GM21723 (cell line): ENCODE measurements around the gene DPF3.
A peak's percentile ranks its signal among the peaks of the same experiment; 100 is the strongest.
"Not testable (repeated sequence)": the region's sequence is repeated elsewhere in the genome, so short reads cannot be mapped to it uniquely, and the experiment has no call there.

ENCODE experiments used
- ATAC-seq: cut with Tn5 transposase; IDR thresholded peaks from one replicate; pipeline ENCODE4 v1.9.1; 2021; ENCODE audit warnings: mild to moderate bottlenecking, moderate library complexity; ENCODE audit not compliant: unreplicated experiment

DPF3 gene

GRCh38 chr14:72881543-72881942, 12.4 kb downstream of the DPF3 start:
- ATAC-seq: no peak

- no peak for ATAC-seq
These were observed 13.1 kb downstream of the DPF3 start for GRCh38 chr14:72880820-72881219.

GRCh38 chr14:72880164-72880563, 13.7 kb downstream of the DPF3 start:
- ATAC-seq: no peak

GRCh38 chr14:72879431-72879830, 14.5 kb downstream of the DPF3 start:
- ATAC-seq: no peak

- ATAC-seq: no peak
These were observed 15.2 kb downstream of the DPF3 start for GRCh38 chr14:72878746-72879145.

GRCh38 chr14:72876710-72877063, 17.2 kb downstream of the DPF3 start:
- no peak for ATAC-seq

GRCh38 chr14:72876005-72876709, 17.7 kb downstream of the DPF3 start:
- no peak for ATAC-seq

- ATAC-seq: not testable (repeated sequence)
These were observed 23.0 kb downstream of the DPF3 start for GRCh38 chr14:72870878-72871277.

- no peak for ATAC-seq
These were observed 24.2 kb downstream of the DPF3 start for GRCh38 chr14:72869407-72870329.

GRCh38 chr14:72868500-72868899, 25.4 kb downstream of the DPF3 start:
- ATAC-seq: no peak

- ATAC-seq: no peak
These were observed 29.1 kb downstream of the DPF3 start for GRCh38 chr14:72864712-72865365.

GRCh38 chr14:72863216-72864006, 30.5 kb downstream of the DPF3 start:
- ATAC-seq: peak; percentile 69

GRCh38 chr14:72856530-72857266, 37.2 kb downstream of the DPF3 start:
- ATAC-seq: no peak

- no peak for ATAC-seq
These were observed 38.0 kb downstream of the DPF3 start for GRCh38 chr14:72855913-72856312.

GRCh38 chr14:72852194-72852593, 41.7 kb downstream of the DPF3 start:
- no peak for ATAC-seq

- ATAC-seq: no peak
These were observed 42.3 kb downstream of the DPF3 start for GRCh38 chr14:72851635-72852034.

- ATAC-seq: no peak
These were observed 43.5 kb downstream of the DPF3 start for GRCh38 chr14:72850360-72850759.

- ATAC-seq: no peak
These were observed 44.7 kb downstream of the DPF3 start for GRCh38 chr14:72849222-72849621.

GRCh38 chr14:72847721-72848120, 46.2 kb downstream of the DPF3 start:
- ATAC-seq: no peak

- no peak for ATAC-seq
These were observed 48.2 kb downstream of the DPF3 start for GRCh38 chr14:72845683-72846082.
